Lower lobe of right lung (tissue), 2 donors: ENCODE measurements around the gene HOOK2. TPM values are rescaled to one million over a fixed set of nuclear protein-coding genes. Genes with fewer than 3 reads are reported as not detected.

Source experiments
- ATAC-seq, 2 donors: fragments of 200-7000 bp; cut with Tn5 transposase; one replicate each; pipeline ENCODE4 v1.9.1; 2020 to 2022; ENCODE audit warnings: mild to moderate bottlenecking in 2 of 2, moderate library complexity in 2 of 2
- DNase-seq: peaks from one replicate; pipeline ENCODE4 v3.0.0-alpha.2; 2020
- H3K27ac ChIP-seq: fragments of 200-600 bp; one replicate; pipeline ENCODE4 v1.8.0; 2022
- H3K27me3 ChIP-seq: fragments of 200-600 bp; one replicate; pipeline ENCODE4 v1.8.0; 2022; ENCODE audit warnings: low read depth
- H3K36me3 ChIP-seq: fragments of 200-600 bp; one replicate; pipeline ENCODE4 v1.8.0; 2022; ENCODE audit warnings: mild to moderate bottlenecking
- H3K4me1 ChIP-seq: fragments of 200-600 bp; one replicate; pipeline ENCODE4 v1.8.0; 2022
- H3K4me3 ChIP-seq: fragments of 200-600 bp; one replicate; pipeline ENCODE4 v1.8.0; 2022; ENCODE audit warnings: mild to moderate bottlenecking
- H3K9me3 ChIP-seq: fragments of 200-600 bp; one replicate; pipeline ENCODE4 v1.8.0; 2022
- intact Hi-C: fragments of 100-400 bp; cut with DNase I; formaldehyde crosslinking; loops from one replicate; pipeline ENCODE4 v1.11.0; 2022
- total RNA-seq: library from RNA; stranded (reverse); fragmentation: NEBNext Ultra II Directional; extraction: Animal tissue kit (Norgen Biotek cat#: 25700); gene quantifications from one replicate; pipeline ENCODE4 v1.2.1, GENCODE V29; 2021
- TF ChIP-seq, protein P1 (sequence below): fragments of 200-600 bp; IDR thresholded peaks from one replicate; pipeline ENCODE4 v1.8.0; 2022; ENCODE audit warnings: antibody characterized with exemption, mild to moderate bottlenecking
- donor health status: DM: no; HTN: yes; CAD: no; lungs with severe emphysema.

Gene HOOK2
- total RNA-seq, 1 donor from 2014 or later: 57.5 TPM

DNA sequence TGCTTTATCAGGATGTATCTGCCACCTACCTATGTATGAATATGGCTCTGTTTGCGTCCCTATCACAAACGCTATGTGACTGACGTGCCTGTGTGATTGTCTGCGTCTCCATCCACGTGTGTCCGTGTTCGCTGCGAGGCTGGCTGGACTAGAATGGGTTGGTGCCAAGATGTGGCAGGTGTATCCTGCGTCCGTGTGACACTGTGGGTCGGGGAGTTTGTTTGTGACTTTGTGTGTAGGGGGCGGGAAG is 6.7 kb upstream of the HOOK2 start:
- ATAC-seq (no peak), DNase-seq (no peak)
- no peaks in the 10 kb centered on the region for H3K36me3 ChIP-seq
- H3K4me3 ChIP-seq: peak overlapping the region; percentile 58
- H3K27ac ChIP-seq: peak overlapping the region; percentile 99
- TF ChIP-seq, protein P1, sequence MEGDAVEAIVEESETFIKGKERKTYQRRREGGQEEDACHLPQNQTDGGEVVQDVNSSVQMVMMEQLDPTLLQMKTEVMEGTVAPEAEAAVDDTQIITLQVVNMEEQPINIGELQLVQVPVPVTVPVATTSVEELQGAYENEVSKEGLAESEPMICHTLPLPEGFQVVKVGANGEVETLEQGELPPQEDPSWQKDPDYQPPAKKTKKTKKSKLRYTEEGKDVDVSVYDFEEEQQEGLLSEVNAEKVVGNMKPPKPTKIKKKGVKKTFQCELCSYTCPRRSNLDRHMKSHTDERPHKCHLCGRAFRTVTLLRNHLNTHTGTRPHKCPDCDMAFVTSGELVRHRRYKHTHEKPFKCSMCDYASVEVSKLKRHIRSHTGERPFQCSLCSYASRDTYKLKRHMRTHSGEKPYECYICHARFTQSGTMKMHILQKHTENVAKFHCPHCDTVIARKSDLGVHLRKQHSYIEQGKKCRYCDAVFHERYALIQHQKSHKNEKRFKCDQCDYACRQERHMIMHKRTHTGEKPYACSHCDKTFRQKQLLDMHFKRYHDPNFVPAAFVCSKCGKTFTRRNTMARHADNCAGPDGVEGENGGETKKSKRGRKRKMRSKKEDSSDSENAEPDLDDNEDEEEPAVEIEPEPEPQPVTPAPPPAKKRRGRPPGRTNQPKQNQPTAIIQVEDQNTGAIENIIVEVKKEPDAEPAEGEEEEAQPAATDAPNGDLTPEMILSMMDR: no peak
- H3K9me3 ChIP-seq: no peaks in the 10 kb centered on the region
- peaks cover 85% of the 10 kb centered on the region for H3K4me1 ChIP-seq
- intact Hi-C loops: no loop called here
- H3K27me3 ChIP-seq: no peaks in the 10 kb centered on the region

DNA sequence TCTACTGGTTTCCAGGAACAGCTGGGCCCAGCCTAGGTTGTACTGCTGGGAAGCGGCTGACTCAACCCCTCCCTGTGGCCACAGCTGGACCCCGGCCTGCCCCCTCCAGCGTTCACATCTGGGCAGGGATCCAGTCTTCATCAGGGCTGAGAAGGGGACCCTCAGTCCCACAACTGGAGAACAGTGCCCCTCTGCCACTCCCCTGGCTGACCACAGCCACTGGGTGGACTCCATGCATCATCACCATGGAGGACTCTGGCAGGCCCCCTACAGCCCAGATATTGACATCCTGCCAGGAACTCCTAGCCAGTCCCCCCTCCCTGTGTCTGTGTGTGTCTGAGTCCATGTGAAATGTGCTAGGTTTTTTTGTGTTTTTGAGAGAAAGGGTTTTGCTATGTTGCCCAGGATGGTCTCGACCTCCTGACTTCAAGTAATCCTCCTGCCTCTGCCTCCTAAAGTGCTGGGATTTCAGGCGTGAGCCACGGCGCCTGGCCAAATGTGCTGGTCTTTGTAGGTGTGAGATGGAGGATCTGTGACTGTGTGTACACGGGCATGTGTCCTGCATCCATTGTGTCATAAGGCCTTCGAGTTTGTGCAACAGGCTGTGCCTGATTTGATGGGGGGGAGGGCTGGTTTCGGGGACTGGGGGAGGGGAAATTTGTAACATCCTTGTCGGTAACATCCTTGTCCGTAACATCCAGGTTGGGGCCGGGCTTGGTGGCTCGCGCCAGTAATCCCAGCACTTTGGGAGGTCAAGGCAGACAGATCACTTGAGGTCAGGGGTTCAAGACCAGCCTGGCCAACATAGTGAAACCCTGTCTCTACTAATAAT is 4.0 kb upstream of the HOOK2 start:
- Histone ChIP-seq H3K9me3 (no peaks in the 10 kb centered on the region), H3K27me3 (no peaks in the 10 kb centered on the region), H3K4me1 (peaks cover 65% of the 10 kb centered on the region), H3K27ac (peak overlapping the region; percentile 95), H3K4me3 (peak overlapping the region; percentile 71), H3K36me3 (peaks cover 1% of the 10 kb centered on the region)
- no peak for ATAC-seq
- DNase-seq: no peak
- TF ChIP-seq, protein P1: no peak
- intact Hi-C loops: no loop called here

DNA sequence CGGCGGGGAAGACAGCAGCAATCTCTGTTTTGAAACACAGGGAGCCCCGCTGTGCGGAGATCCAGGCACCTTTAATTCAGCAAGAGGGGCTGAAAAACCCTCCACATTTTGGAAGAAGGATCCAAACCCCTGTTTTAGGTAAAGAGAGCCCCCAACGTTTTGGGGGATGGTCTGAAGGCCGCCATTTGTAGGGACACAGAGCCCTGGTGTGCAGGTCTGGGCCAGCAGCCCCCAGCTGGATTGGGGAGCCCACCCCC is 3.5 kb upstream of the HOOK2 start:
- Histone ChIP-seq H3K27ac (peak overlapping the region; percentile 95), H3K4me3 (peak overlapping the region; percentile 71), H3K9me3 (no peaks in the 10 kb centered on the region), H3K27me3 (no peaks in the 10 kb centered on the region), H3K4me1 (peaks cover 60% of the 10 kb centered on the region), H3K36me3 (peaks cover 5% of the 10 kb centered on the region)
- intact Hi-C loops: no loop called here
- ATAC-seq (no peak), DNase-seq (no peak)
- TF ChIP-seq, protein P1: no peak

DNA sequence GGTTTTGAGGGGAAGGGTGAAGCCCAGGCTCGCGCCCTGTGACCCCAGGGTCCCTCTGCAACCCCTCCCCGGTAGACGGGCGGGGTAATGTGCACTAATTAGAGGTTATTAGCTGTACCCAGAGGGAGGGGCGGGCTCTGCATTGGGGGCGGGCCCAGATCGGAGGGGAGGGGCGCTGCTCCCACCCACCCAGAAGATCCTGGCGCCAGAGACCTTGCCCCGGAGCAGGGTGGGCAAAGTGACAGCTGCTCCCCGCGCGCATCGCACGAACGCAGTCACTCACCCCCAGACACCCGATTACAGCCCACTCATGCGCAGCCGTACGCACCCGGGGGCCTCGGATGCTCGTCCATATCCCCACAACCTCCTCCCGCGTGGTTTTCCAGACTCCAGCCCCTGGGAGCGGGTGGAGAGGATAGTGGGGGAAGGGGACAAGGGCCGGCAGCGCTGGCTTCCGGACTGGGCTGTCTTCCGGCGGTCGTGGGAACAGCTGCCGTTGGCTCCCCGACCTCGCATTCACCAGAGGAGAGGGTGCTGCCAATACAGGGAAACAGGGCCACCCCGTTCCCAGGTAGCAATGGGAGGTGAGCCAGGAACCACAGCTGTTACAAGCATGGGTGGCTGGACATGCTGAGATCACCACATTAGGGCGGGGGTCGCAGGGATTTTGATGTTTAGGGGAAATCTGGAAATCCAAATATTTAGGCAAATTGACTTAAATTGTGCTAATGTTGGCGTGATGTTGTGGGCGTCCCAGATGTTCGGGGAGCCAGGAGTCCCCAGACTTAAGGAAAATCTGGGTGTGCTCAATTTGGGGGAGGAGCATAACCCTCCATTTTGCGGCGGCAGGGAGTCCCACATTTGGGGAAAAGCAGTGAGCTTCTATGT is 2.9 kb upstream of the HOOK2 start:
- ATAC-seq (peak; percentile 27 to 41), DNase-seq (peak; percentile 81)
- Histone ChIP-seq H3K27ac (peak overlapping the region; percentile 95), H3K9me3 (no peaks in the 10 kb centered on the region), H3K36me3 (peaks cover 5% of the 10 kb centered on the region), H3K4me1 (peaks cover 54% of the 10 kb centered on the region), H3K27me3 (no peaks in the 10 kb centered on the region), H3K4me3 (peak overlapping the region; percentile 71)
- TF ChIP-seq, protein P1: no peak
- intact Hi-C loops: no loop called here

DNA sequence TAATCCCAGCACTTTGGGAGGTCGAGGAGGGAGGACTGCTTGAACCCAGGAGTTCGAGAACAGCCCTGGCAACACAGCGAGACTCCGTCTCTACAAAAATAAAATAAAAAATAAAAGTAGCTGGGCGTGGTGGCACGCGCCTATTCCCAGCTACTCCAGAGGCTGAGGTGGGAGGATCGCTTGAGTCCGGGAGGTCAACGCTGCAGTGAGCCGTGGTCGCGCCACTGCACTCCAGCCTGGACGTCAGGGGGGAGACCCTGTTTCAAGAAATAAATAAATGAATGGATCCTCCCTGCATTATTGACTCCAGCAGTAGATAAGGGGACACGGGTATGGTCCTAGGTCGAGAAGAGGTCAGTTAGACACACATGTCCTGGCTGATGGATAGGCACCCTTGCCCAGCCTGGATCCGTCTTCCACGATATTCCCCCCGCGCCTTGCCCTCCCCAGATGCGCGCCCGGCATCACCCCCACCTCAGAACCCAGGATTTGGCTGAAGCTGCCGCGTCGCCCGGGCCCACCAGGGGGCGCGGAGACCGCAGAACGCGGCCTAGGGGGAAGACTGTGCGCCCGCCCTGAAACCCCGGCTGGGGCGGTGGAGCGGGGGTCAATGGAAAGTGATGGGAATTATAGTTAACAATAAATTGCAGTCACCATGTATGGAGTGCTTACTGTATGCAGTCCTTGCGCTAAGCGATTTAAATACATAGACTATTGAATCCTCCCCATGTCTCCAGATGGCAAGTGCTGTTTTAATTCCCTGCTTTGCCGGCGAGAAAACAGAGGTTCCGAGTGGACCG is 2.1 kb upstream of the HOOK2 start:
- Histone ChIP-seq H3K4me3 (peak overlapping the region; percentile 71), H3K9me3 (no peaks in the 10 kb centered on the region), H3K27me3 (no peaks in the 10 kb centered on the region), H3K4me1 (peaks cover 47% of the 10 kb centered on the region), H3K27ac (peak overlapping the region; percentile 95), H3K36me3 (peaks cover 5% of the 10 kb centered on the region)
- DNase-seq (peak; percentile 86), ATAC-seq (peak; percentile 64 to 67)
- TF ChIP-seq, protein P1: peak; percentile 99
- intact Hi-C loops: no loop called here
